HG03280 (cell line): Measurements from ENCODE around the gene FBRS.
A peak's percentile ranks its signal among the peaks of the same experiment; 100 is the strongest.
"Not testable (repeated sequence)": the region's sequence is repeated elsewhere in the genome, so short reads cannot be mapped to it uniquely, and the experiment has no call there.

Experiments used
- ATAC-seq: cut with Tn5 transposase; IDR thresholded peaks from one replicate; pipeline ENCODE4 v1.9.1; 2021; ENCODE audit warnings: mild to moderate bottlenecking, moderate library complexity; ENCODE audit not compliant: unreplicated experiment

Gene FBRS

DNA sequence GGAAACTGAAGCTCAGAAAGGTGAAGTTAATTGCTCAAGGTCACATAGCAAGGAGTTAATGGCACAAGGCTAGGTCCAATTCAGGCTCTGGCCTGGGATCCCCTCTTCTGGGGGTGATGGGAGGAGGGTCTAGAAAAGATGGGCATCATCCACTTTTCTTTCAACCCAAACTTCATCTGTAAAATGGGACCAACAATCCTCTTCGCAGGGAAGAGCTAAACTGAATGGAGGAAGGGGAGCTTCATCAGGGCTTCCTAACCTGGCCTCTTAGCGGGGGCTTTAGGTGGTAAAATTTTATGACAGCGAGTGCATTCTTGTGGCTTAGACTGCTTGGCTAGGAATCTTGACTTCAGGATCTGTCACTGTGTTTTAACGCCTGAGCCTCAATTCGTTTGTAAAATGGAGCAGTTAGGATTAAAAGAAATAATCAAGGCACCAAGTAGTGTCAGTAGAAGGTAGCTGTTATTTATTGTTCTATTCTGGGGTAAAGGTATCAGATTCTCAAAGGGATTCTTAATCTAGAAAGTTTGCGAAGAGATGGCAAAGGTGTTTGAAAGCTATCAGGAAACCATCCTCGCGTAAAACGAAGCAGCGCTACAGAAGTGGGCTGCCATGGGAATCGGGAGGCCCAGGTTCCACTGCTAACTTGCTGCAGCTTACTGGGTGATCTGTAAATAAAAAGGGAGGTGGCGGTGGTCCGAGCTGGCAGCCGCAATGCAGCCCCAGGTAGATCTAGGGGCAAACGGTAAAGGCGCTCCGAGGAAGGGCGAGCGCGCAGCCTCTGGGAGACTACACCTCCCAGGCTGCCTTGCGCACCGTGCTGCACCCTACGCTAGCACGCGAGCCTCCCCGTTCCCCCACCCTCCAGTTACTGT is 39.3 kb downstream of the FBRS start:
- ATAC-seq: peak; percentile 81

DNA sequence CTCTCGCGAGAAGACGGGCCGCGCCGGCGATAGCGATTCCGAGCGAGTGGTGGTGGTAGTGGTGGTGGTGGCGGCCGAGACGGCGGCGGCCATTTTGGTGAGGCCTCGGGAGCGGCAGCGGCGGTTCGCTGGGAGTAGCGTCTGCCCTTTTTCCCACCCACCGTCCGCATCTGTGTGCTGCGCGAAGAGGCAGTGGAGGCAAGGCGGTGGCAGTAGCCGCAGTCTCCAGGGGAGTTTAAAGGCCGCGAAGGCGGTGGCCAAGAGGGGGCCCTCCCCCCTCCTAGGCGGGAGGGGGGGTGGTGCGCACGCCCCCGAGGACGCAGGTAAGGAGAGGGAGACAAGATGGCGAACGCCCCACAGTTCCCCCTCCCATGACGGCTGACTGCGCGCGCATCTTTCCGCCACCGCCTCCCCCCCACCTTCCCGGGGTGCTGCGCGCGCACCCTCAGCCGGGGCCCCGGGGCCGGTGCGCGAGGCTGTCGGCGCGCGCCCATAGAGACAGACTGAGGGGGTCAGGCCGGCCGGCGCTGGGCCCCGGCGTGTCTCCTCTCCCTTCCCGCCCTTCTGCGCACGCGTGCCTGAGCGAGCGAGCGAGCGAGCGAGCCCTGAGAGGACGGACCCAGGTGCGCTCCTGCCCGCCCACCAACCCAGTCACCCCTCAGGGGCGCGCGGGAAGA is 40.0 kb downstream of the FBRS start:
- peak; percentile 66 for ATAC-seq

DNA sequence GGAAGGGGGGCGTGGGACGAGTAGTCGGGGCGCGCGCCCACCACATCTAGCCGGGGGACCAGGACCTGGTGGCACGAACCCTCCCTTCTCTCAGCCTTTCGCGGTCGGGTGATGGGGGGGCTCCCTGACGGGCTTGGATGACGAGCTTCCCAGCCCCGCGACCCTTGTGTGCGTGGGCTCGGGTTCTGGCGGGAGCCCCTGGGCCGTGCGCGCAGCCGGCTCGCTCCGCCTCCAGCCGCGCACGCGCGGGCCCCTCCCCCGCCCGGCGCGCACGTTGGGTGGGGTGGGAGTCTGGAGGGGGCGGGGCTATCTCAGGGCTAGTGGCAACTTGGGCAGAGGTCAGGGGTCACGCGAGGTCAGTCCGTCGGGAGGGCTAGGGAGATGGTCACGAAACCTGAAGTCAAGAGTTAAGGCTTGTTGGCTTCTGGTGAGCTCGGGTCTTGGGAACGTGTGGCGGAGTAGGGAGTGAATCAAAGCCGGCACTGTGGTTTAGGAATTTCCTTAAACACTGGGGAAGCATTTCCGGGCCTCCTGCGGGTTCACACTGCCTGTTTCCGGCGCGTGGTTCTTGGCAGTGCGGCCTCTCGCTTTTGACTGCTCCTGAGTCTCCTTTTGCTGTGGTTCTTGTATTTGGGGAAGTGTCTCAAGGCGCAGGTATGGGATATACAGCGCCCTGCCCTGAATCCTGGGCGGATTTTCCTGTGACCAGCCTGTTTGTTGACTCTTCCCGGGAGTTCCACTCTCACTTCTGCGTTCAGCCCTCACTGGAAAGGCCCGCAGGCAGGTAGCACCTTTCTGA is 40.8 kb downstream of the FBRS start, which contains the start of gene SRCAP:
TSS of gene SRCAP (plus strand) at position 356 of the 799 bp plus-strand sequence. CDS start 1,654 bp downstream, outside the sequence.
- ATAC-seq: peak; percentile 30

DNA sequence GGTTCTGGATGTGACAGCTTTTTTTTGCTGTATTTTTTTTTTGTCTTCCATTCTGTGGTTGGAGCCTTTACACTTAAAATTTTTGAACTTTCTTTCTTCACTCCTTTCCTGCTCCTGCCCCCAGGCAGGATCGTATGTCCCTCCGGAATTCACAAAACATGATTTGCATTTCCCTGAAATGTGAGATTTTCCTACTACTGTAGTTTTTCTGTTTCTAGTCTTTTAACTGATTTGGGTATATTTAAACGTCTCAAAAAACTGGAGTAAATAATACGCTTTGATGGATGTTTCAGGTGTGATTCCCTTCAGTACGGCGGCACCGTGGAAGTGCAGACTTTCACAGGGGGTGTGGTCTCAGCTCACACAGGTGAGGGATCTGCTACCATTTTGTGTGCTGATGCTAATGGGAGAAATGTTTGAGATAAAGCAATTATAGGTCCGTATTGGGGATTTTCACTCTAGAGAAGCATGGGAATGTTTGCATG is 41.4 kb downstream of the FBRS start:
- no peak for ATAC-seq

DNA sequence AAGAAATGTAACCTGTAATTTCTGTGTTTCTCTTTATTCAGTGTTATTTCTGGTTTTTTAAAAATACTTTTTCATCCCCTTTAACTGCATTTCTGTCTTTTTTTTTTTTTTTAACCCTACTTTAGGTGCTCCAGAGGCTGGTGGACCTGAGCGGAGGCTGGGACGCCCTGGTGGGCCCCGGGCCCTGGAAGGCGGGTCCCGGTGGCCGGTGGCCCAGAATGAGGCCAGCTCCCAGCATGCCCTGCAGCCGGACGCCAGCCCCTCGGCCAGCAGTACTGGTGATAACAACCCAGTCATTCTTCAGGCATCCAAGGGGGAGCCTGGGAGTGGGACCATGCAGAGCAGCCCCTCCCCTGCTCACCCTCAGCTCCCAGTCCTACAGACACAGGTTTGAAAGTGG is 42.3 kb downstream of the FBRS start:
- no peak for ATAC-seq

DNA sequence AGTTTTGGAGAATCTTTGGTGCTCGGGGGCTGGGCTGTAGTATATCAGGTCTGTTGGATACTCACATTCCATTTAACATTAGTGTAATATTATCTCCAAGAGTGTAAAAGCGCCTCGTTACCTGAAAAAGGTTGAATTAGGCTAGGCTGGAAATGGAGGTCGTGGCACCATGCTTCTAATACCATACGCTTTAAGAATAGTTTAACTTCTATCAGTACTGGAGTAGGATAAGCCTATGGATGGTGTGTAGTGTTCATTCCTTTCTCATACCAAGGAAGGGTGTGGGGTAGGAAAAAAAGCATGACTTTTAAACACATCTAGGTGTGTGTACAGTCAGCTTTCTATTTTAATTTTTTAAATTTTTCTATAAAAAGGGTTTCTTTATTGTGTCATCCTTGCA is 42.7 kb downstream of the FBRS start:
- ATAC-seq: no peak

DNA sequence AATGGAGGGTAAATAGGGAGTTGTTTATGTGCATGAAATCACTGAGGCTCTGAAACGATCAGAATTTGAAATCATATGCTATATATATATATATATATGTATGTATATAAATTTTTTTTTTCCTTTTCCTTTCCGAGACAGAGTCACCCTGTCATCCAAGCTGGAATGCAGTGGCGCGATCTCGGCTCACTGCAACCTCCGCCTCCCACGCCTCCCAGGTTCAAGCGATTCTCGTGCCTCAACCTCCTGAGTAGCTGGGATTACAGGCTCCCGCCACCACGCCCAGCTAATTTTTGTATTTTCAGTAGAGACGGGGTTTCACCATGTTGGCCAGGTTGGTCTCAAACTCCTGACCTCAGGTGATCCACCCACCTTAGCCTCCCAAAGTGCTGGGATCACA is 44.8 kb downstream of the FBRS start:
- ATAC-seq: not testable (repeated sequence)

DNA sequence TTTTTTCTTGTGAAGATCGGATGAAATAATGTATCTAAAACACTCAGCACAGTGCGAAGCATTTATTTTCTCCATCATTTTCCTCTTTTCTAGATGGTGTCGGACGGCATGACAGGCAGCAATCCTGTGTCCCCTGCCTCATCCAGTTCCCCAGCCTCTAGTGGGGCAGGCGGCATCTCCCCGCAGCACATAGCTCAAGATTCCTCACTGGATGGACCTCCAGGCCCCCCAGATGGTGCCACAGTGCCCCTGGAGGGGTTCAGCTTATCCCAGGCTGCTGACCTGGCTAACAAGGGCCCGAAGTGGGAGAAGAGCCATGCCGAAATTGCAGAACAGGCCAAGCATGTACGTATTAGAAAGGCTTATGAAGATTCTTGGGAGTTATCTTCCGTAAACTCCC is 45.7 kb downstream of the FBRS start:
- ATAC-seq: no peak

DNA sequence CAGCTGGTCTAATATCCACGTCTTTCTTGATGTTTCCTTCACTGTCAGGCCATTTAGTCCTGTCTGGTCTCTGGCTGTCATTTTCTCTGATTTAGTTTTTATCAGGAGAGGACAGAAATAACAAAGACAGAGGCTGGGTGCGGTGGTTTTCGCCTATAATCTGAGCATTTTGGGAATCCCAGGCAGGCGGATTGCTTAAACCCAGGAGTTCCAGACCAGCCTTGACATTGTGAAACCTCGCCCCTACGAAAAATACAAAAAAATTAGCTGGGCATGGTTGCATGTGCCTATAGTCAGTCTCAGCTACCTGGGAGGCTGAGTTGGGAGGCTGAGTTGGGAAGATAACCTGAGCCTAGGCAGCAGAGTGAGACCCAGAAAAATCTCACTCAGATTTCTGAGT is 47.8 kb downstream of the FBRS start:
- ATAC-seq: no peak

DNA sequence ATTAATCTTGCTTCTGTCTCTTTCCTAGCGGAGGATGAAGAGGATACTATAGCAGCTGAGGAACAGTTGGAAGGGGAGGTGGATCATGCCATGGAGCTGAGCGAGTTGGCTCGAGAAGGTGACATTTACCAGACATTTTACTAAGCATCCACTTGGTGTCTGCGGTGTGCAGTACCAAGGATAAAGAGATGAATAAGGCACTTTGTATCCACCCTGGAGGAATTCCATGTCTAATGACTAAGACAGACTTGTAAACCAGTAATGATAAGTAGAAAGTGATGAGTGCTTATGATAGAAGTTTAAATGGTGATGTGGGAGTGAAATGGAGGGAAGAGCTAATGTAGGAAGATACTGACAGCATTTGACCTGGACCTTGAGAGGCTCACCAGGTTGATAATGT is 52.7 kb downstream of the FBRS start:
- ATAC-seq: no peak

DNA sequence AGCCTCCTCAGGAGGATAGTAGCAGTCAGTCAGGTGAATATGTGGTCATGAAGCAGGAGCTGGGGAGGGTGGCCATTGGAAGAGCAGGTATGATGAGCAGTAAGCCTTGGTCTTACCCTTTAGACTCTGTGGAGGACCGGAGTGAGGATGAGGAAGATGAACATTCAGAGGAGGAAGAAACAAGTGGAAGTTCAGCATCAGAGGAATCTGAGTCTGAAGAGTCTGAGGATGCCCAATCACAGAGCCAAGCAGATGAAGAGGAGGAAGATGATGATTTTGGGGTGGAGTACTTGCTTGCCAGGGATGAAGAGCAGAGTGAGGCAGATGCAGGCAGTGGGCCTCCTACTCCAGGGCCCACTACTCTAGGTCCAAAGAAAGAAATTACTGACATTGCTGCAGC is 53.5 kb downstream of the FBRS start:
- ATAC-seq: no peak

DNA sequence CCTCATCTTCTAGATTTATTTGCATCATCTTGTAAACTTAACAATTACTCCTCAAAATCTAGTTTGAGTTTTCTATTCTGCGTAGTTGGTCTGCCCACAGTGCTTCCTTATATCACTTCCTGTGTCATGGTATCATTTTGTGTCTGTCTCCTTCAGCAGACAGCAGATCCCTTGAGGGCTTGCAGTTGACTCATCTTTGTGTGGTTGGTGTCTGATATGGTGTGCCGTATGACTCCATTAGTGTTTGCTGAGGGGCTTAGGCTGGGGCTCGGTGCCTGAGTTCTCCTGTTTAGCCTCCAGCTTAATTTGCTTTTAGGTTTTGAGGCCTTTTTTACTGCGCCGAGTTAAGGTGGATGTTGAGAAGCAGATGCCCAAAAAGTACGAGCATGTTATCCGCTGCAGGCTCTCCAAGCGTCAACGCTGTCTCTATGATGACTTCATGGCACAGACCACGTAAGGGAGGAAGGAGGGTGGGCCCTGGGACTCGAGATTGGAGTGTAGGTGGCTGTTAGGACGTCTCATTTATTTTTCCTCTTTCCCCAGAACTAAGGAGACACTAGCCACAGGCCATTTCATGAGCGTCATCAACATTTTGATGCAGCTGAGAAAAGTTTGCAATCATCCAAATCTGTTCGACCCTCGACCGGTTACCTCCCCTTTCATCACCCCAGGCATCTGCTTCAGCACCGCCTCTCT is 57.7 kb downstream of the FBRS start:
- no peak for ATAC-seq

DNA sequence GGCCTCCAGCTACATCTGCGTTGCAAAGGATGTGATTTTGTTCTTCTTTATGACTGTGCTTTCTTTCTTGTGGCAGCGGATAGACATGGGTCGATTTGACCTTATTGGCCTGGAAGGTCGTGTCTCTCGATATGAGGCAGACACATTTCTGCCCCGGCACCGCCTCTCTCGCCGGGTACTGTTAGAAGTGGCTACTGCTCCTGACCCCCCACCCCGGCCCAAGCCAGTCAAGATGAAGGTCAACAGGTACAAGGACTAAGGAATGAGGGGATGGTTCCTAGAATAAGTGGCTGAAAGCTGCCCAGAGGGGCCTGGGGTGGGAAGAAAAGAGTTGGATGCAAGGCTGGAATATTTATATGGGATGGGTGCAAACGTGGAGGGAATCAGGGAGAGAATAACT is 61.9 kb downstream of the FBRS start:
- ATAC-seq: no peak
